Fibroblast of skin of abdomen (primary cell): ENCODE results near the gene ERN2.
A peak's percentile ranks its signal among the peaks of the same experiment; 100 is the strongest.

ENCODE experiments used
- DNase-seq: peaks from one replicate; pipeline ENCODE4 v3.0.0-alpha.2; 2013

ERN2 gene

GRCh38 chr16:23687034-23687808 is 25.8 kb downstream of the ERN2 start:
- no peak for DNase-seq

GRCh38 chr16:23683487-23683886 is 29.5 kb downstream of the ERN2 start:
- DNase-seq = no peak

GRCh38 chr16:23682181-23682580 is 30.8 kb downstream of the ERN2 start:
- DNase-seq = peak; percentile 14

GRCh38 chr16:23679986-23680336 is 33.1 kb downstream of the ERN2 start:
- DNase-seq = no peak

- DNase-seq = peak; percentile 39
Measured at GRCh38 chr16:23679274-23679985, 33.6 kb downstream of the ERN2 start.

GRCh38 chr16:23678430-23679273 is 34.4 kb downstream of the ERN2 start, which contains the start of gene PLK1:
Gene PLK1, plus strand, starts transcription at chr16:23678889. Its CDS starts 44 bp downstream, at chr16:23678933.
- DNase-seq = peak; percentile 81

- no peak for DNase-seq
Measured at GRCh38 chr16:23676924-23677480, 36.0 kb downstream of the ERN2 start.

GRCh38 chr16:23673971-23674614 is 38.9 kb downstream of the ERN2 start:
- DNase-seq = no peak

- DNase-seq = peak; percentile 85
Measured at GRCh38 chr16:23670137-23670776, 42.8 kb downstream of the ERN2 start.

GRCh38 chr16:23668873-23669272 is 44.1 kb downstream of the ERN2 start:
- no peak for DNase-seq

- DNase-seq = no peak
Measured at GRCh38 chr16:23668225-23668624, 44.8 kb downstream of the ERN2 start.

- DNase-seq = no peak
Measured at GRCh38 chr16:23667355-23667659, 45.7 kb downstream of the ERN2 start.

GRCh38 chr16:23666571-23667354 is 46.3 kb downstream of the ERN2 start:
- no peak for DNase-seq

- DNase-seq = no peak
Measured at GRCh38 chr16:23663918-23664317, 49.1 kb downstream of the ERN2 start.

GRCh38 chr16:23651943-23652468 is 61.0 kb downstream of the ERN2 start:
- DNase-seq = no peak

- DNase-seq = no peak
Measured at GRCh38 chr16:23650674-23651416, 62.2 kb downstream of the ERN2 start.

GRCh38 chr16:23642246-23642774 is 70.7 kb downstream of the ERN2 start:
- no peak for DNase-seq

GRCh38 chr16:23640931-23641765 is 71.9 kb downstream of the ERN2 start, which contains the start of the genes DCTN5 and PALB2:
Gene DCTN5, plus strand, starts transcription at chr16:23641466. Its CDS starts 77 bp downstream, at chr16:23641543.
Gene PALB2, minus strand, starts transcription at chr16:23641310. Its CDS starts 153 bp downstream, at chr16:23641157.
- peak; percentile 92 for DNase-seq

- DNase-seq = no peak
Measured at GRCh38 chr16:23640615-23640930, 72.4 kb downstream of the ERN2 start.
